GM18499 (cell line): Measurements from ENCODE around the gene SOHLH1.

ENCODE experiments used
- ATAC-seq: cut with Tn5 transposase; IDR thresholded peaks from one replicate; pipeline ENCODE4 v1.9.1; 2021; ENCODE audit warnings: moderate number of reproducible peaks; ENCODE audit not compliant: insufficient read depth, unreplicated experiment

SOHLH1 gene

DNA sequence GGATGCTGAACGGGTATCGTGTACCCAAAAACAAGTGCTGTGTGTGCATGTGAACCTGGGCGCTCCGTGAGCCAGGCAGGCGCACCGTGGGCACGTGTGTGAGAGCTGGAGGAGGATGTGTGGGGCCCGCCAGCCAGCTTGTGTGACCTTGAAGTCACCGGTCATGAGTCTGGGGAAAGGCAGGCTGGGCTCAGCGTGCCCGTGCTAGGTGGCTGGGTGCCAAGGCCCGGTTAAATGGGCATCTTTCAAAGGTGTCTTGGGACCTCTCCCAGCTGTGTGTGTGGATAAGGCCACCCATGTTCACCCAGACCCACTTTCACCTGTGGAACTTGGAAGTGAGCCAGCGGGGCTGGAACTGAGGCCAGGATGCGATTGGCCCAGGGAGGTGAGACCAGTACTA, 6.1 kb upstream of the SOHLH1 start:
- no peak for ATAC-seq

- no peak for ATAC-seq
These were observed 5.2 kb upstream of the SOHLH1 start for GRCh38 chr9:135704483-135704882.

DNA sequence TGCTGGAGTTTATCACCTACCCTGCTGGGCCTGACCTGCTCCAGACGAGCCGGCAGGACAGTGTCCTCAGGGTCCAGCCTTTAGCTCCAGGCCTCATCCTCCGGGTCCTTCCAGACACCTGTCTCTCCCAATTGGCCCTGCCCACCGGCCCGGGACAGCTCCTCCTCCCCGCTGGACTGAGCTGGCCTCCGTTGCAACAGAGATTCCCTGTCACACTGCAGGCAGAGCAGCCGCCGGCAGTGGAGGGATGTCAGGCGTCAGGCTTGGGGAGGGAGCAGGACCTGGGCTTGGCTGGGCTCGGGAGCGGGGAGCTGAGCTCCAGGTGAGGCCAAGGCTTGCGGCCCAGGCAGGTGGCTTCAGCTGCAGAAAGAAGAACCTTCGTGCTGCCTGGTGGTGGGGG, 4.4 kb upstream of the SOHLH1 start:
- no peak for ATAC-seq

DNA sequence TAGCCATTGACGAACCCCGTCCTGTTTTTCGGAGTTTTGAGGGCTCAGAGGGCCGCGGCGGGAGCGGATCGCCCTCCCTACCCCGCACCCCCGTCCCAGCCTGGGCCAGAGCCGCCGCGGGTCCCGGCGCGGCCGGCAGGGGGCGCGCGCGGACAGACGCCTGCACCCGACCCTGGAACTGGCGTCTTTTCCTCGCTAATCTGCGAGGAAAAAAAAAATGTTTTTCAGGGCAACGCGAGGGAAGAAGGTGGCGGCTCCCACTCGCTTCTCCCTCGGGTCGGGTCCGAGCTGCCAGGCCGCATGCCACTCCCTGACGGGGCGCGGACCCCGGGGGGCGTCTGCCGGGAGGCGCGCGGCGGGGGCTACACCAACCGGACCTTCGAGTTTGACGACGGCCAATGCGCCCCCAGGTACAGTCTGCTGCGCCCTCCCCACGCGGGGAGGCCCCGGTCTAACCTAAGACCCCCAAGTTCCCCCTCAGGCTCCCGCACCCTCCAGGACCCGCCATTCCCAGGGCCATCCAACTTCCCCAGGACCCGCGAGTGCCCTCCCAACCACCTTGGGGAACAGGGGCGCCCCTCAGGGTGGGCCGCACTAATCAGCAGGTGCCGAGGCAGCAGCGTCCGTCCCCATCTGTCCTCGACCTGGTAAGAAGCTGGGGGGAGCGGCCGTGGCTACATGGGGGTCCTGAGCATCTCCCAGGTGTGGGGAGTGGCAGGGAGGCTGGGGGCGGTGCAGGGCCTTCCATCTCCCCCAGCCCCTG, 2.9 kb upstream of the SOHLH1 start, which contains the start of gene KCNT1:
Gene KCNT1 (plus strand): TSS at position 227 of the 763 bp plus-strand sequence. CDS start 74 bp downstream, at position 301.
- ATAC-seq = no peak

DNA sequence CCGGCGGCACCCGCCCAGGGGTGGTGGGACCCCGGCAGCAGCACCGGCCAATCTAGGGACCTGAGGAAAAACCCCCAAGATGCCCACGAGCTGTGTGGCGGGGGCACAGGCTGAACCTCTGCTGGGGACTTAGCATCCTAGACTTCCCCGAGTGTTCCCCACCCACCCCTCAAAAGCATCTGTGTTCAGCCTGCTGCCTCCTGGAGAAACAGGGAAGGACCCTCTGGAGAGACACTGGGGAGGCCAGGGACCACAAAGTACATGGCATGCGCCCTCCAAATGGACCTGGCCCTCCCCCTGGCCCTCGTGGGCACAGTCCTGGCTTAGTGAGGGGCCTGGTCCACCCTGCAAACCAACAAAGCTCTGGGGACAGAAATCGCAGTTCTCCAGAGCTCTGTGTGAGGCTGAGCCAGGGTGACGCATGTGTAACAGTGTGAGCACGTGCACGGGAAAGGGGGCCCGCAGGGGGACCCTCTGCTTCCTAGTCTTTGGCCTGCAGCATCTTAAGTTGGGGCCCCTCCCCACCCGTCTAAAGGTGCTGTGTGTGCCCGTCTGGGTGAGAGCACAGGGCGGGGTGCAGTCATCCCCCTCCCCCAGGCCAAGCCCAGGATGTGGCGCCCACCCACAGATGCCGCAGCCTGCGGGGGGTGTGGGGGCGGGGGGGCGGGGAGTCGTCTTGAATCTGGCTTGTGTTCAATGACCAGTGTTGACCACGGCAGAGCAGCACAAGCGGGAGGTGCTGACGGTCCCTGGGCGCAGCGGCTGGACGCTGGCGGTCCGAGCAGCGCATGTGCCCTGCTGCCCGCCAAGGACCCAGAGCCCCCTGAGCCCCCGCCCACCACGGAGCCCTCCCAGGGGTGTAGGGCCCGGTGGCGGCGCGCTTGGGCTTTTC, 2.0 kb upstream of the SOHLH1 start:
- ATAC-seq = no peak

- no peak for ATAC-seq
These were observed 1.2 kb upstream of the SOHLH1 start for GRCh38 chr9:135700525-135700924.

GRCh38 chr9:135698767-135699166, 514 bp downstream of the SOHLH1 start:
- no peak for ATAC-seq

- ATAC-seq = no peak
These were observed 1.0 kb downstream of the SOHLH1 start for GRCh38 chr9:135698236-135698635.

- no peak for ATAC-seq
These were observed 2.1 kb downstream of the SOHLH1 start for GRCh38 chr9:135697226-135697625.

- no peak for ATAC-seq
These were observed 2.8 kb downstream of the SOHLH1 start for GRCh38 chr9:135696446-135696845.

DNA sequence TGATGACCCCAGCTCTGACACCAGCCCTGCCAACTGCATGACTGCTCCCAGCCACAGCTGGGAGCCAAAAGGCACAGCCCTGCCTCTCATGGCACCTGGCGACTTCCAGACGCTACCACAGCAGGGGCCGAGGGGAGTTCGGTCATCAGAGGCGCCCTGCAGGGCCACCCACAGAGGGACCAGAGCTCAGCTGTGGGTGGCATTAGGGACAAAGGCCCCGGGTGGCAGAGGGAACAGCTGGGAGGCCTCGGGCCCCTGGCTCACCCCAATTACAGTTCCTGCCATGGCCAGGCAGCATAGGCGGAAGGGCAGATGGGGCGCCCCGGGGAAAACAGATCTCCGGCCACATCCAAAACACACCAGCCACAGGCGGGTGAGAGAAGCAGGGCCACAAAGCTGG, 3.6 kb downstream of the SOHLH1 start:
- no peak for ATAC-seq

- ATAC-seq = no peak
These were observed 4.2 kb downstream of the SOHLH1 start for GRCh38 chr9:135695036-135695435.

DNA sequence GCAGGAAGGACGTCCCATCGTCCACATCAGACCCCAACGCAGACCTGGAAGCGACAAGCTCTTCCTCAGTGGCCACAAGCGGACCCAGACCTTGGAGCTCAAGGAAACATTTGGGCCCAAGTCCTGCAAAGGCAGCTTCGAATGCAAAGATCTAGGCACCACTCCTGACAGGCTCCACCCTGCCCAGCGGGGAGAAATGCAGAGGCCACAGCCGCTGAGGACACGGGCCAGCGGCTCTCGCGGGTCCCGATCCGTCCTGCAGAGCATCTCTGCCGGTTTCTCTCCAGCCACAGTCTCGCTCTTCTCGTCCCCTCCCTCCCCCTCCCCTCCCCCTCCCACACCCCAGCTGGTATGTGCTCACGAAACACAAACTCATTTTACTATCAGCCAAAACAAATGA, 4.9 kb downstream of the SOHLH1 start:
- no peak for ATAC-seq

DNA sequence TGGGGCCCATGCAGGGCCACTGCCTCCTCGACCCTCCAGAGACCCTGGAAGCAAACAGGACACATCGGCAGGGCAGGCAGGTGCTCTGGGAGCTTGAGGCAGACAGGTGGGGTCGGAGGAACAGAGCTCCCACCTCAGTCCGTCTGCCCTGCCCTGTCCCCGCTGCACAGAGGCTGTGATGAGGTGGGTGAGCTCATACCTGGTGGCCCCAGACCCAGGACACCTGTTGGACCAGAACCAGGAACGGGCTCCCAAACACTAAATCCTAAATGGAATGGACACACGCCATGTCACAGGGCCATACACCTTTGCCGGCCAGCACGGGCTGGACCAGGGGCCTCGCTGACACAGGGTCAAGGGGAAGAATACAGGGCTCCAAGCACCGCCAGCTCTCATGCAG, 5.5 kb downstream of the SOHLH1 start:
- no peak for ATAC-seq

DNA sequence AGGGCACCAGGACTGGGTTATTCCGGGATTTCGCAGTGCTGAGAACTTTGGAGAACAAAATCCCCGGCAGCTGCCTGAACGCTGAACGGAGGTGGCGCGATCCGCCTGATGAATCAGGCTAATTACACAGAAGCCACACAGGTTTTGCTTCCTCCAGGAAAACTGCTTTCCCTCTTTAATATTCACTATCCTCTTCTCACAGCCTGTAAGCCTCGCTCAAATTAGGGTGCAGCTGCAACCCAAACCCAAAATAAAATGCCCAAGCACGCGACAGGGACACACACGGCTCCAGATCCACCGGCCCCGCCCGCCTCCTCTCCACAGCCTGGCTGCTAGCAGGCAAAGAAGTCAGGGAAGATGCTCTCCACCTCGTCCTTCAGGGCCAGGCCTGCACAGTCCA, 6.0 kb downstream of the SOHLH1 start:
- ATAC-seq = no peak

DNA sequence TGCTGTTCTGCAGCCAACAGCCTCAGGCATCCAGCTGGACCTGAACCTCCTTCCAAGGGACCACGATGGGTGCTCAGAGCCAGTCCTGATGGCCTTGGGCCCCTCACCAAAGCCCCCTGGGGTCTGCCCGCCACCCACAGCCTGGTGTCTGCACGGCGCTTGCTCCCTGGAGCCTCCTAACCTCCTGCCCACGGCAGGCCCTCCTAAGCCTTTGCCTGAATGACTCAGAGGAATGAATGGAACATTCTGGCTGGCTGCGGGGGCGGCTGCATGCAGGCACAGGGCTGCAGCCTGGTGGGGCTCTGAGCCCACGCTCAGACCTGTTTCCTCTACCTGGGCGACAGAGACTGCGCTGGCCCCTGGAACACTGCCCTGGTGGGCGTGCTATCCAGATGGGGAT, 6.9 kb downstream of the SOHLH1 start:
- no peak for ATAC-seq

DNA sequence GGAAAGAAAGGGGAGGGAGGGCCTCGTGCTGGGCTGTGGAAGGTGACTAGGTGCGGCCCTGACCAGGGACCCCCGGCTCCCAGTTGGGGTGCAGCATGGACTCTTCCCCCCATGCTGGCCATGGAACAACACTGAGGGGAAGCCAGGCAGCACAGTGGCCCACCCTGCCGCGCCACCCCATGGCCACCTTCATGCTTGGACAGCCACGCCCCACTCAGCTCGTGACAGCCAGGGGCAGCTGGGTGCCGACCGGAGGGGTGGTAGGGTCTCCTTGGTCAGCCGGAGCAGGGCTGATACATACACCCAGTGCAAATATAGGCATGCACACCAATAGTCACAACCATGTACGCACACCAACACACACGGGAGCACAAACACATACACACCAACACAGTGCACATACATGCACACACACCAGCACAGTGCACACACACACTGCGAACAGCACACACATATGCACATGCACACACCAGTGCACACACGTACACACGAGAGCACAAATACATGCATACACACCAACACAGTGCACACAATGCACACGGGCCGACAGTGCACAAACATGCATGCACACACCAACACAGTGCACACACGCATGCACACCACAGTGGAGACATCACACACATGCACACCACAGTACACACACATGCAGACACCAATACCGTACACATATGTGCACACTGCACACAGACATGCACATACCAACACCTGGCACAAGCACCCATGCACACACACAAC, 8.3 kb downstream of the SOHLH1 start:
- no peak for ATAC-seq

GRCh38 chr9:135689011-135689410, 10.3 kb downstream of the SOHLH1 start:
- no peak for ATAC-seq

DNA sequence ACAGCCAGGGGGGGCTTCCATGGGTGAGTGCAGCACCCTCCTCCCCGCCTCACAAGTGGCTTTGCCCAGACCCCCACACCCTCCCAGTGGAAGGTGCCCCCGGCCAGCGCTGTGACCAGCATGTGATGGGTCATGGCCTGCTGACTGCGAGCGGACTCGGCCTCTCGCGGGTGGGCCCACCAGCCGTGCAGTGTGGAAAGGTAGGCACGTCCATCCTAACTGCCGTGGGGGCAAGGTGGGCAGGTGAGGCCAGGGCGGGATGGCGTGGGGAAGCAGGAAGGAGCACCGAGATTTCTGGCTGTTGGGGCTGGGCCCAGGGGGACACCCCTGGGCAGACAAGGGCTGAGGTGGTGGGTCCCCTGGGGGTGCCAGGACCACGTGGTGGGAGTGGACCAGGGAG, 12.1 kb downstream of the SOHLH1 start:
- ATAC-seq = no peak

GRCh38 chr9:135684691-135685090, 14.6 kb downstream of the SOHLH1 start:
- no peak for ATAC-seq
